Cortex of kidney (tissue), 1 donor: ENCODE results near the gene NXN.

Source experiments
- DNase-seq: peaks from one replicate; lab custom pipeline; 2025; lab: John Stamatoyannopoulos, UW

Gene NXN

DNA sequence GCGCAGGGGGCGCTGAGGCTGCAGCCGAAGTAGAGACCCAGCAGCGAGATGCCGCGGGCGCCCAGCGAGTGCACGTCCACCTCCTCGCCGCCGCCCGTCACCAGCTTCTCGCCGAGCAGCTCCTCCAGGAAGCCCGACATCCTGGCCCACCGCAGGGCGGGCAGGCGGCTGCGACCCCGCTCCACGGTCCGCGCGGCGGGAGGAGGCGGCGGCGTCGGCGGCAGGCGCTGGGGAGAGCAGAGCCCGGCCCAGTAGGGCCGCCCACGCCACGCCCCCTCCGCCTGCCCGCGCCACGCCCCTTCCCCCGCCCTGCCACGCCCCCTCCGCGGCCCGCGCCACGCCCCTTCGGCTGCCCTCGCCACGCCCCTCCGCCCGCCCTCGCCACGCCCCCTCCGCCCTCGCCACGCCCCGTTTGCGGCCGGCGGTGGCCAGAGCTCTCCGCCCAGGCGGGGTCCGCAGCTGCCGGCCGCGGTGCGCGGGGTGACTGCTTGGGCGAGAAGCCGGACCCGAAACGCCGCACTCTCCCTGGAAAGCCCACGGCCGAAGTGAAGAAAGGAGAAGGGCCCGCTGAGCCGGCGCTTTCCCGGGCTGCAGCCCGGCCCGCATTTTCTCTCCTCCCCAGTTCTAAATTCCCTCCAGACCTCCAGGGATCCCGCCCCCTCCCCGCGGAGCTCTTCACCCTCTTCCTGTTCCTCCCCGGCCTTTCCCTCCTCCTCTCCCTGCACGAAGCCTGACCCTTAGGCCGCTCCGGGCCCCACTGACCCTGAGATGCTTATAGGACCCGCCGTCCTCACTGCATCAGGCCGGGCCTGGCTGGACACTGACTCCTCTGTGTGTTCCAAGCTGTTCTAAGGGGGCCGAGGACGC is at the start of gene NXN:
NXN (minus strand) TSS at position 238 of the 867 bp plus-strand sequence.
- no peak for DNase-seq

GRCh38 chr17:1027044-1027443 is 47.5 kb upstream of the NXN start:
- DNase-seq, result no peak

DNA sequence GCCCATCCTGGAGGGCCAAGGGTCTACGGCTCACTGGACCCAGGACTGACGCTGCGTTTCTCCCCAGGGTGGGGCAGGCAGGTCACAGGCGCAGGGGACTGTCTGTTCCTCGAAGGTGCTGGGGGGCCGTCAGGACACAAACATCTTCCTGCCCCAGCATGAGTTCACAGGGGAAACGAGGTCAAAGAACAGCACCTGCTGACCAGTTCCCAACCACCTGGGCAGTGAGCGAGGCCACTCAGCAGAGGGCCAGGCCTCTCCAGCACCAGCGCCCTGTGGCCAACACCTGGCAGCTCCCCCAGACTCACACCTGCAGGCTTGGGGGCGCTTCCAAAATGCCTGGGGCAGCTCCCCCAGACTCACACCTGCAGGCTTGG is 47.0 kb upstream of the NXN start:
- DNase-seq, result no peak

DNA sequence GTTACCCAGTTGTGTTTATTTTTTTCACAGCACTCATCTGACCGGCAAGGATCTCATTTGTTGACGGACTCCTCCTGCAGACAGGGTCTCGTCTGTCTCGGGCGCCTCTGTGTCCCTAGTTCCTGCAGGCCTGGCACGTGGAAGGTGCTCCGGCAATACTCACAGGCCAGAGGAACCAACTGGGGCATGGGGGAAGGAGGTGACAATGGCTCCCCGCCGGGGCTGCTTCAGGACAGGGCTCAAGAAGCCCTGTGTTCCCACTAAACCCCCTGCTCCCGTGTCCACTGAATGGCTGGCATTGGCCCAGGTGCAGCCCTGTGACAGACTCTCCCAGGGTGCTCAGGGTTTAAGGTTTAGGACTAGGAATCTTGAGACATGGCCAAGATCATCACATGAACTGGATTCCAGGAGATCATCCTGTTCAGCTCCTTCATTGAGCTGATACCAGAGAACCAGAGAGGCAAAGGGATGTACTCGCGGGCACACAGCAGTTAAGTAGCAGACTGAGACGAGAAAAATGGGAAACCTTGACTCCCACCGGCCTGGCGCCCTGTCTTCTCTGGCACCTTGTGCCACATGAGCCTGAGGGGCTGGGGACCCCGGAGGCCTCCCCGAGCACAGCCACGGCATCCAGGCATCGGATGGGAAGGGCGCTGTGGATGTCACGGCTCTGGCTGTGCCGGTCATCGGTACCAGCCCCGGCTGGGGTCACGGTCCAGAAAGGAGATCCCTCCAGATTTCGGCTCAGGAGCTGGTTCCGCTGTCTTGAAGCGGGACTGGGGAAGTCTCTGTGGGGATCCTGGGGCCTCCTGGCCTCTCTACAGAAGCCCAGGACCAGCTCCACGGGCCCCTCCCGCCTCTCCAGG is 46.4 kb upstream of the NXN start:
- DNase-seq, result no peak

- no peak for DNase-seq
Observed at GRCh38 chr17:1024076-1024475, 44.5 kb upstream of the NXN start.

DNA sequence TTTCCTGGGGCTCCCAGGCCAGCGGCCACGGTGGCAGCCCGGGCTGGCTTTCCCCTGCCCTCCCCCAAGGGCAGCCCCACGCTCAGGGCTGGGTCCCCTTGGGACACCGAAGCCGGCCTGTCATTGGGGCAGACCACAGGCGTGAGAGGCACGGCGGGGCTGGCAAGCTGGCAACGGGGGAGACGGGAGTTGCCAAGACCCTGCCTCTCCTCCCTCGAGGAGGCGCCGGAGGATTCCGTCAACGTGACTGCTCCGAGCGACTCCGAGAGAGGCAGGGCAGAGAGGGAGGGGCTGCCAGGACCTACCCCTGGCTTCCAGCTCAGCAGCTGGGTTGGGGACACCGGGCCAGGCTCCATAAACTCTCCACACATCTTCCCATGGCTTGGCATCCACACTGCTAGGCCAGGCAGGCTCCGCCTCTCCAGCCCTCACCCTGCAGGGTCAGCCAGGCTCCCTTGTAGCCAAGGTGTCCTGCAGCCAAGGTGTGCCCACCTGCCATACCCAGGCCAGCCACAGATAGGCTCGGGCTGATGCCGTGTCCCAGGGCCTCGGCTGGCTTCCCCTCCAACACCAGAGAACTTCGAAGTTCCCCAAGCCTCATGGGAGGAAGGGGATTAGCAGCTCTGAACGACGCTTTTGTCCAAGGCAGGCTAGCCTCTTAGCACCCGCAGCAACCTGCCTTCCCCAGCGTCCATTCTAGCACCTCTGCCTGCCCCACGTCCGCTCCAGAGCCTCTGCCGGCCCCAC is 42.9 kb upstream of the NXN start:
- DNase-seq, result no peak

- no peak for DNase-seq
Observed at GRCh38 chr17:1021147-1021546, 41.6 kb upstream of the NXN start.

GRCh38 chr17:1019451-1019850 is 39.9 kb upstream of the NXN start:
- DNase-seq, result no peak

DNA sequence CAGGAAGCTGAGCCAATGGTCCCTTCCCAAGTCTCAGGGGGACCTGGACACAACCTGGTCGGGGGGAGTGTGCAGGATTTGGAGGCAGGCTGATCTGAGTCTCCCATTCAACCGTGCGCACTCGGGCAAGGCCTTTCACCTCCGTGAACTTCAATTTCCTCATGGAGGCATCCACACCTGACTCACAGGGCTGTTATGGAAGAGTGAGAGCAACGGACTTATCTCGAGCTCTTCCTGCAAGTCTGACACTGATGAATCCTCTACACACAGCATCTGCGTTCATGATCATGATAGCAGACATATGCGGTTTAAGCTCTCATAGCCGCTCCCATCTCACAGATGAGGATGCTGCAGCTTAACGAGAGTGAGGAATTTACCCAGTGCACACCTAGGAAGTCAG is 39.0 kb upstream of the NXN start:
- no peak for DNase-seq

GRCh38 chr17:1013729-1014090 is 34.1 kb upstream of the NXN start:
- DNase-seq, result no peak

- DNase-seq, result no peak
Observed at GRCh38 chr17:1012823-1013728, 33.5 kb upstream of the NXN start.

- DNase-seq, result no peak
Observed at GRCh38 chr17:1011760-1012735, 32.5 kb upstream of the NXN start.

DNA sequence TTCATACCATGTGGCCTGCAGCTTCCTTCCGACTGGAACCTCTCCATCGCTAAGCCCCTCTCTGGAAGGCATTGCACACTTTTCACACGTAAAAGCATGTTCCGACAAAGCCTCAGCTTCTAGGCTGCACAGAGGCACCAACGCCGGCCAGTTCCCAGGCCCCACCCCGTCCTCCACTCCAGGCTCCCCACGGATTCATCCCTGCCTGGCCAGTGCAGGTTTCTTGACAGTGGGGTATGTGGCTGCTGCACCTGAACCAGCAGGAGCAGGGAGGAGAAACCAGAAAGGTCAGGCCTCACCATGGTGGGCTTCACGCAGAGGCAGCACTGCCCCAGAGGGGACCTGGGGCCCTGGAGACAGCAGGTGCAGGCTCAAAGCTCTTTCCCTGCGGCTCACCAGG is 31.6 kb upstream of the NXN start:
- no peak for DNase-seq

DNA sequence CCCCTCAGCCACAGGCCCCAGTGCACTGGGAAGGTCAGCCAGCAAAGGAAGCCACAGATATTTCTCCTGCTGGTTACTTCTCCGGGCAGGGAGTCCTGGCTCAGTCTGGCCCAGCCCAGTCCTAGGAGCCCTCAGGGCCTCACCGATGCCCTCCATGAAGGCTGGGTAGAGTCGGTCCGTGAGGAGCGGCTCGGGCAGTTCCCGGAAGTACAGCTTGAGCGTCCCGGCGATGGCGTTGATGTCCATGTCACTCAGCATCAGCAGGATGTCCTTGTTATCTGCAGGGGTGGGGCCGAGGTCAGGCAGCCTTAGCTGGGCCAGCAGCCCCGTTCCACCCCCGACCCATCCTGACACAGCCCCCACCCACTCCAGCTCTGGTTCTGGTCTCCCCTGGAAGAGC is 31.0 kb upstream of the NXN start:
- no peak for DNase-seq

GRCh38 chr17:1010086-1010450 is 30.5 kb upstream of the NXN start:
- DNase-seq, result no peak

GRCh38 chr17:1009229-1010085 is 29.9 kb upstream of the NXN start:
- no peak for DNase-seq

GRCh38 chr17:1008008-1008761 is 28.6 kb upstream of the NXN start:
- DNase-seq, result no peak

- DNase-seq, result no peak
Observed at GRCh38 chr17:1007310-1008007, 27.9 kb upstream of the NXN start.
